GM18861 (cell line): ENCODE measurements around the gene VIT.
"Not testable (repeated sequence)": the region's sequence is repeated elsewhere in the genome, so short reads cannot be mapped to it uniquely, and the experiment has no call there.

Experiments
- ATAC-seq: cut with Tn5 transposase; IDR thresholded peaks from one replicate; pipeline ENCODE4 v1.9.1; 2021; ENCODE audit not compliant: unreplicated experiment

Gene VIT

GRCh38 chr2:36677386-36677785, 19.1 kb upstream of the VIT start:
- ATAC-seq = no peak

DNA sequence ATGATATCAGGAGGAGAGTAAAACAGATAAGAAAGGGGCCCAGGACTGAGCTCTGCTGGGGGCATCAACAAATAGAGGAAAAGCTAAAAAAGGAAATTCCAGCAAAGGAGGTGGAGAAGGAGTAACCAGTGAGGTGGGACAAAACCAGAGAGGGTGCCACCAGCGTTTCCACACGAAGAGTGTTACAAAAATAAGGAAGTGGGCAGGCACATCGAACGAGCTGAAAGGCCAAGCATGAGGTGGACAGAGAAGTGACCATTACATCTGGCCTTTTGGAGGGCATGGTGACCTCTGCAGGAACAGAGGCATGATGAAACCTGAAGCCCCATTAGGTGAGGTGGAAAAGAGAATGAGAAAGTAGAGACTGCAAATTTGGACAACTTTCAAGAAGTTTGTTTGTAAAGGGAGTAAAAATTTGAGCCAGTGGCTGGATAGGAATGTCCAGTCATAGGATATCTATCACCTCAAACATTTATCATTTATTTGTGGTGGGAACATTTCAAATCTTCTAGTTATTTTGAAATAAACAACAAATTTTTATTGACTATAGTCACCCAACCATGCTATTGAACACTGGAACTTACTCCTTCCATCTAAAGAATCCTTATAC, 18.4 kb upstream of the VIT start:
- ATAC-seq = no peak

DNA sequence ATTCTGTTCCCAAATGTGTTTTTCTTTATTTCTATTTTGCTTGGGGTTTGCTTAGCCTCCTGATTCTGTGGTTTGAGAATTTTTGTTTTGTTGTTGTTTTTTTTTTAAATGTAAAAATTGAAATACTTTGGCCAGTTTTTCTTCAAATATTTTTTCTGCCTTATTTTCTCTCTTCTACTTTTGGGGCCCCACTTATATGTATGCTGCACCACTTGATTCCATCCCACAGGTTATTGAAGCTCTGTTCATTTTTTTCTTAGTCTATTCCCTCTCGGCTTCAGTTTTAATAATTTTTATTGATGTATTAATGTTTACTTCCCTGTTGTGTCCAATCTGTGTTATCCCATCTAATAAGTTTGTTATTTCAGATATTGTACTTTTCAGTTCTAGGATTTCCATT, 17.7 kb upstream of the VIT start:
- ATAC-seq = no peak

GRCh38 chr2:36680012-36680411, 16.5 kb upstream of the VIT start:
- ATAC-seq = no peak

- no peak for ATAC-seq
These were observed 13.9 kb upstream of the VIT start for GRCh38 chr2:36682562-36682961.

DNA sequence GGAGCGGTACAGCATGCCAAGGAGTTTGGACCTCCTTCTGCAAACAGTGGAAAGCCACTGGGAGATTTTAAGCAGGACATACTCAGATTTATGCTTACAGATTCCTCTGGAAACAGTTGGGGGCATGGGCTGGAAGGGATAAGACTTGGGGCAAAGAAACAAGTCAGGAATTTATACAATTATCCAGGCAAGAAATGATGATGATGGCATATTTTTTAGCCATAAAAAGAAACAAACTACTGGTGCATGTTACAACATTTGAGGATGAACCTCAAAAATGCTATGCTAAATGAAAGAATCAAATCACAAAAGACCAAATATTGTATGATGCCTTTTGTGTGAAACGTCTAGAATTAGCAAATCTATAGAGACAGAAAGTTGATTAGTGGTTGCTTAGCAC, 13.5 kb upstream of the VIT start:
- ATAC-seq = no peak

DNA sequence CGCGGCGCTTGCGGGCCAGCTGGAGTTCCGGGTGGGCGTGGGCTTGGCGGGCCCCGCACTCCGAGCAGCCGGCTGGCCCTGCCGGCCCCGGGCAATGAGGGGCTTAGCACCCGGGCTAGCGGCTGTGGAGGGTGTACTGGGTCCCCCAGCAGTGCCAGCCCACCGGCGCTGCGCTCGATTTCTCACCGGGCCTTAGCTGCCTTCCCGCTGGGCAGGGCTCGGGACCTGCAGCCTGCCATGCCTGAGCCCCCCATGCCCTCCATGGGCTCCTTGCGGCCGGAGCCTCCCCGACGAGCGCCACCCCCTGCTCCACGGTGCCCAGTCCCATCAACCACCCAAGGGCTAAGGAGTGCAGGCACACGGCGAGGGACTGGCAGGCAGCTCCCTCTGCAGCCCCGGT, 8.2 kb upstream of the VIT start:
- ATAC-seq = not testable (repeated sequence)

DNA sequence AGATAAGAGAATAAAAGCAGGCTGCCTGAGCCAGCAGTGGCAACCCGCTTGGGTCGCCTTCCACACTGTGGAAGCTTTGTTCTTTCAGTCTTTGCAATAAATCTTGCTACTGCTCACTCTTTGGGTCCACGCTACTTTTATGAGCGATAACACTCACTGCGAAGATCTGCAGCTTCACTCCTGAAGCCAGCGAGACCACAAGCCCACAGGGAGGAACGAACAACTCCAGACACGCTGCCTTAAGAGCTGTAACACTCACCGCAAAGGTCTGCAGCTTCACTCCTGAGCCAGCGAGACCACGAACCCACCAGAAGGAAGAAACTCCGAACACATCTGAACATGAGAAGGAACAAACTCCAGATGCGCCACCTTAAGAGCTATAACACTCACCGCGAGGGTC, 7.5 kb upstream of the VIT start:
- not testable (repeated sequence) for ATAC-seq

DNA sequence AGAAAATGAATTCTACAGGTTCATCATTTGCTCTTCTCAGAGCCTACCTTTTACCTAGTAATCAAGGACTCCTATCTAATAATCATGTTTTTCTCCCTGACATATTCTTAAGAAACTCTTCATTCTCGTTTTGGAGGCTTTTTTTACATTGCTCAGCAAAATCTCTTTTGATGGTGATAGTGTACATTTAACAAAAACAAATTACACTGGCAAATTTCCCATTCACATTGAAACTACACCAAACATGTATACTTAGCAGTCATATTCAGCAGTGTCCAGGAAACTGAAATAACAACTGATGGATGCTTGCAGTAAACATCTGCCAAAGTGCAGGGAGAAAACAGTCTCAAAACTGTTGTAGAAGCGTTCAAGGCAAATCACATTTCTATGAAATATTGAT, 4.4 kb upstream of the VIT start:
- ATAC-seq = no peak

GRCh38 chr2:36693825-36694224, 2.7 kb upstream of the VIT start:
- no peak for ATAC-seq

DNA sequence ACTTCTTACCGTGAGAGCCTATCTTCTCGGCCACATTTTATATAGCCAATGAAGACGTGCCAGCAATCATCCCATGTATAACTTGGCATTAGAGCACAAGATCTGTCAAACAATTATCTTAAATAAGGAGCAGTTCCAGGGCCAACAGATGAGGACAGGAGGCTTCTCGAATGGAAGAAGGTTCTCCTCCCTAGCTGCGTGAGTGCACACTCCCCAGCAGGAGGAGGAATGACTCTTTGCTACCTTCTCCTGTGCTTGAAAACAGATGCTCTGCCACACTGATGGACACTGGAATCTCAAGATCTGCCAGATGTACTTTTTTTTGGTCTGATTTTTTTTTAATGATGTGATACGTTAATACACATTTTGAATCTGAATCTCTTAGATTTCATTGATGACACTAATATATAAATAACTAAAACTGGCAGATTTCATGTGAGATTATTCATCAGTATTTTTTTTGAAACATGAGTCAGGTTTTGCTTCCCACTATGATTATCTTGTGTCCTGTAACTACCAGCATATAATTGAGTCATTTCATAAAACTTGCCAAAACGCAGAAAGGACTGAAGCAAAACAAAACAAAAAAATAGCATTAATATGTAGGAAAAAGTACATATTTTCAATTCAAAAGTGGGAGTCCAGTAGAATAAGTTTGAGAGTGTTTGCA, 626 bp upstream of the VIT start:
- no peak for ATAC-seq

DNA sequence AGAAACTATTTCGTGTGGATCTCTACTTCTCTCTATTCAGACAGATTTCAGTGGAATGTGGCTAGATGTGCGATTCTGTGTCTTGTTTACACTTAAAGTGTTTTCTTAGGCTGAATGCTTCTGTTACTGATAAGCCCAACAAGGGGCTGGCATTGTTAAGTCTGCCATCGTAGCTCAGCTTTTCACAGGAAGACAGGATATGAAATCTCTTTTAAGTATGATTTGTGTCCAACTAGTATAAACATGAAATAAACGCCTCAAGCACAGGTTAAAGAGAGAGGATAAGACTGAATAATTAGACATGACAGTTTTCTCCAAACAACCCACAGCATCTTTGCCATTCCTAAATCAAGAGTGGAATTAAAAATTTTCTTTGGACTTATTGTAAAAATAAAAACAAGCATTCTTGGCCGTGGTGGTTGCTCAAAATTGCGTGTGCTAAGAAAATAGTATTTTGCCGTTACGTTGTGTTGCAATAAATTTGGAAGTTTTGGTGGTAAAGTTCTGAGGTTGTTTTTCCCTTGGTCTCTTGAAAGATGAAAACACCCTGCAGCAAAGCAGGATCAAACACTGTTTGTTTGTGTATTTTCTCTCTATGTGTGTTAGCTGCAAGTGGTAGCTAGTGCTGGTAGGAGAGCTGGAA, 1.0 kb downstream of the VIT start:
- ATAC-seq = no peak

GRCh38 chr2:36698993-36699392, 2.5 kb downstream of the VIT start:
- ATAC-seq = no peak

DNA sequence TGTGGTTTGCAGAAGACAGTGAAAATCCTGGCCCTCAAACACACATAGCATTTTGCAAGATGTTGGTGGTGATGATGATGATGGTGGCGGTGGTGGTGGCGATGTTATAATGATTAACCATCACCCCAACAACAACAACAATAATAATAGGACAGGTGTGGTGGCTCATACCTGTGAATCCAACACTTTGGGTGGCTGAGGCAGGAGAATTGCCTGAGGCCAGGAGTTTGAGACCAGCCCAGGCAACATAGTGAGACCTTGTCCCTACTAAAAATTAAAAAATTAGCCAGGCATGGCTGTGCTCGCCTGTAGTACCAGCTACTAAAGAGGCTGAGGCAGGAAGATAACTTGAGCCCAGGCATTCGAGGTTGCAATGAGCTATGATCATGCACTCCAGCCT, 3.8 kb downstream of the VIT start:
- ATAC-seq = no peak

DNA sequence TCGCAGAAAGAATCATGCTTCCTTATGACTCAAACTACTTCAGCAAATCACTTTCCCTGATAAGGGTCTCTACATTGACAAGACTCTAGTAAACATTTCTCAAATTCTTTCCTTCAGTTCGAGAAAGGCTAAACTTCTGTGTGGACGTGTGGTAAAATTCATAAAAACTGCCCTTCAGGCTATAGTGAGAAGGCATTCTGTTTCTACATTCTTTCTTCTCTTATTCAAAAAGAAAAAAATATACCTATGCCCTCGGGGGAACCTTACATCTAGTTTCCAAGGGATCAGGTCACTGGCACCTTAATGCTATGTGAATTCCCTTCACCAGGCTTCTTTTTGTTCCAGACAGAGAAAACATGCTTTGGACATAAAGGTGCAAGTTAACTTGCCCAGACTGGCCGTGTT, 4.9 kb downstream of the VIT start:
- ATAC-seq = no peak

GRCh38 chr2:36701918-36702317, 5.4 kb downstream of the VIT start:
- ATAC-seq = no peak

DNA sequence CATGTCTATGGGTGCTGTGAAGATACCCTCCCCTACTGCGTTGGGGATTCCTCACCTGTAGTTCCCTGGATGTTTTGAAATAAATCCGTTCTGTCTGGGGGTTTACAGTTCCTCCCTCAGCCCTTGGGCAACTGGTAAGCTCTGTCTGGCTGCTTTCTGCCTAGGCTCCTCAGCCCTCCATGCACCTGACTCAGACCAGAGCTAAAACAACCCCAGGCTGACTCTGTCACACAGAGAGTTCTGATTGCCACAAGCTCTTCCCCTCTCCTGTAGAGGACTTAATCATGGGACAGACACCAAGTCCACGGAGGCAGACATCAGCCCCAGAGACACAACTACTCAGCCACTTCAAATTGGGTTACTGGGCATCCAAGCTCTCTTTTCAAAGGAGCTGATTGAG, 6.3 kb downstream of the VIT start:
- no peak for ATAC-seq

DNA sequence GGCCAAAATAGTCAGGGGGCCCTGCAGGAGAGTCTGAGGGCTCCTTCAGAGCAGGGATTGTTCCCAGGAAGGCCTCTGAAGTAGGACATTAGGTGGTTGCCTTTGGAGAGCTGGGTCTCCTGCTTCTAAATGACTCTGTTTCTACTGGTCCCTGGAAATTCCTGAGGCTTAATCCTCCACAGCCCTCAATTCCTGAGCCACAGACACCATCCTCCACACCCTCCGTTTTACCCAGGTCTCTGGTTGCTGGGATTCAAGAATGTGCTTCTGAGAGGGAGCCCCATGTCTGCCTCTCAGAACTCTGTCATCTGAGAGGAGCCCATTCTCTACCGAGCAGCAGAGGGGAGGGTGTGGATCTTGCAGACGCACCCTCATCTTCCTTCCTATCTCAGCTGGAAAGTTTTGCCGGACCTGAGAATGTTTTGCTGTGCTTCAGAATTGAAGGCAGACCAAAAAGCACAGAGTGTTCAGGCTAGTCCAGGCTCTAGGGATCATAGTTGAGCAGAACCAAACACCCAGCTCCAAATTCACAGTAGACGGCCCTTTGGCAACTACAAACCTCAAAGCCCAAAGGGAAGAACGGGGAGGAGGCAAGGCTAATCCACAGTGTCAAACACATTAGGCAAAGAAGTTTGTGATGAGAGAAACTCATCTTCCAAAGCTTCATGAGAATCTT, 8.1 kb downstream of the VIT start:
- ATAC-seq = no peak

GRCh38 chr2:36705326-36706020, 9.0 kb downstream of the VIT start:
- no peak for ATAC-seq

- no peak for ATAC-seq
These were observed 9.7 kb downstream of the VIT start for GRCh38 chr2:36706021-36706876.

DNA sequence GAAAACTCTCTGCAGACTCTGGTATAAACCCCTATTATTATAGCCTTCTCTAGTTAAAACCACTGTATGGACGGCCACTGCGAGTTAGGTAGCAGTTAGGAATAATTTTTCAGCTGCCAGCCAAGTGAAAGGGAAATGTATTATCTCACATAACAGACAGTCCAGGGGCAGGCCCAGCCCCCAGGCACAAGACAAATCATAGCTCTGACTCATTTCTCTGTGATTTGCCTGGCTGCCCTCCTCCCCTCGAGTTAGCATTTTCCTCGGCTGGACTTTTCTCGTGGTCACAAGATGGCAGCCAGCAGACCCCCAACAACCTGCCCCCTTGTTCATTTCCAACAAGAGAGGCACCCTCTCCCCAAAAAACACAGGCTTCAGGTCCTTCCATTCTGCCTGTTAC, 10.5 kb downstream of the VIT start:
- no peak for ATAC-seq
